ENCODE measurements around the gene SLC25A10. TPM values are rescaled to one million over a fixed set of nuclear protein-coding genes. Genes with fewer than 3 reads are reported as not detected.

Gene SLC25A10
- total and polyA plus RNA-seq, 2 of the 4 experiments (the other 2 are of a cell fraction): 14.9 to 19.0 TPM

GRCh38 chr17:81672504-81672903, 39.6 kb upstream of the SLC25A10 start:
- no TSS peak for BruUV-seq (replicated peaks)
- H3K27me3 ChIP-seq (ENCODE audit: control insufficient read depth, insufficient read depth, low read length): no peaks in the 10 kb centered on the region
- no peak overlapping the region for H3K4ac ChIP-seq (ENCODE audit: low read depth, low read length)
- H4K91ac ChIP-seq (ENCODE audit: insufficient read depth, low read depth, low read length): no peak overlapping the region
- ATAC-seq (ENCODE audit: low read depth) (no peak), DNase-seq (no peak)
- no peak overlapping the region for H2BK20ac ChIP-seq (ENCODE audit: low read depth, low read length)
- peak overlapping the region; percentile 39 for H2AFZ ChIP-seq (replicated peaks; ENCODE audit: low read length, poor library complexity)
- no peak overlapping the region for H2BK120ac ChIP-seq (ENCODE audit: low read depth, low read length)
- TF ChIP-seq NFE2L2 (IDR thresholded peaks at IDR 0.05; ENCODE audit: low read depth, low read length) (no peak), MAFK (IDR thresholded peaks at IDR 0.05; ENCODE audit: low read depth, low read length) (no peak), CHD1 (IDR thresholded peaks at IDR 0.05; ENCODE audit: low read depth, low read length) (no peak), CTCF (conservative IDR thresholded peaks at IDR 0.05; ENCODE audit: low read depth, low read length) (no peak), MAZ (IDR thresholded peaks at IDR 0.05; ENCODE audit: borderline replicate concordance, low read depth, low read length) (no peak), ELK1 (IDR thresholded peaks at IDR 0.05; ENCODE audit: borderline replicate concordance, low read depth, low read length) (no peak), RCOR1 (IDR thresholded peaks at IDR 0.05; ENCODE audit: insufficient replicate concordance, low read length) (no peak), BHLHE40 (IDR thresholded peaks at IDR 0.05; ENCODE audit: low read depth, low read length) (no peak), FOS (IDR thresholded peaks at IDR 0.05; ENCODE audit: low read depth, low read length) (no peak), MXI1 (IDR thresholded peaks at IDR 0.05; ENCODE audit: borderline replicate concordance, low read depth, low read length) (no peak), SMC3 (IDR thresholded peaks at IDR 0.05; ENCODE audit: low read depth, low read length) (no peak), RFX5 (IDR thresholded peaks at IDR 0.05; ENCODE audit: low read depth, low read length) (no peak)
- no peaks in the 10 kb centered on the region for H3K9me3 ChIP-seq (ENCODE audit: control insufficient read depth, insufficient read depth, low read length)
- no peak overlapping the region for H3K23ac ChIP-seq (ENCODE audit: low read depth, low read length)
- in situ Hi-C loops (cut with MboI; ENCODE audit: low sequenced_read_pairs) (no loop called here), intact Hi-C loops (cut with micrococcal nuclease) (no loop called here), dilution Hi-C loops (cut with HindIII; ENCODE audit: low sequenced_read_pairs, unreplicated experiment) (no loop called here)
- CTCF ChIA-PET: no interaction called here
- no peak overlapping the region for H4K8ac ChIP-seq (ENCODE audit: low read depth in 2 of 2, low read length in 2 of 2)
- peaks cover 52% of the 10 kb centered on the region for H3K36me3 ChIP-seq (ENCODE audit: control insufficient read depth, insufficient read depth, low read length)
- H4K20me1 ChIP-seq (ENCODE audit: insufficient read depth, low read length): peaks cover 8% of the 10 kb centered on the region; the same call in 1 of the 2 replicates
- no peak overlapping the region for H2AK9ac ChIP-seq (replicated peaks; ENCODE audit: low read depth, low read length, poor library complexity)
- no peak overlapping the region for H3K4me2 ChIP-seq (ENCODE audit: low read depth, low read length)
- H3K9me1 ChIP-seq (ENCODE audit: insufficient read depth, low read length): peaks cover 3% of the 10 kb centered on the region; the same call in 1 of the 2 replicates
- no peak overlapping the region for H4K5ac ChIP-seq (ENCODE audit: low read depth, low read length)
- H3K27ac ChIP-seq (ENCODE audit: insufficient read depth, low read length): no peak overlapping the region
- no peak overlapping the region for H2BK15ac ChIP-seq (ENCODE audit: low read depth, low read length)
- H3K14ac ChIP-seq (replicated peaks; ENCODE audit: low read depth, low read length): no peak overlapping the region
- 94% methylated on average over 5 of the region's 18 CpGs; no CpG with 5 or more reads in 1 of the 2 experiments for WGBS, 2 experiments (ENCODE audit: extremely low coverage in 2 of 2, insufficient read length in 1 of 2)
- no peak overlapping the region for H3K9ac ChIP-seq (ENCODE audit: low read depth, low read length)
- no peak overlapping the region for H3K56ac ChIP-seq (ENCODE audit: extremely low read depth, insufficient read depth, low read length)
- peaks cover 19 to 56% of the 10 kb centered on the region in 2 experiments for H3K79me1 ChIP-seq (ENCODE audit: low read depth in 1 of 2, low read length in 2 of 2)
- no peak overlapping the region for H3K18ac ChIP-seq (ENCODE audit: low read depth, low read length)
- no peak overlapping the region for H3K4me3 ChIP-seq (ENCODE audit: insufficient read depth, low read depth, low read length)
- H3K4me1 ChIP-seq (ENCODE audit: control insufficient read depth, insufficient read depth, low read length): peaks cover 3% of the 10 kb centered on the region; the same call in 1 of the 2 replicates
- no peak overlapping the region for H2AK5ac ChIP-seq (ENCODE audit: low read depth, low read length)
- POLR2A ChIA-PET (ENCODE audit: unreplicated experiment): no interaction called here
- no peak overlapping the region for H2BK5ac ChIP-seq (ENCODE audit: low read depth, low read length, poor library complexity, severe bottlenecking)

All from IMR-90 (cell line).